Eye (tissue), 1 donor: Measurements from ENCODE around the gene MYH1.
A peak's percentile ranks its signal among the peaks of the same experiment; 100 is the strongest.
"Not testable (repeated sequence)": the region's sequence is repeated elsewhere in the genome, so short reads cannot be mapped to it uniquely, and the experiment has no call there.

ENCODE experiments used
- DNase-seq: peaks from one replicate; pipeline ENCODE4 v3.0.0-alpha.2; 2015

MYH1 gene

DNA sequence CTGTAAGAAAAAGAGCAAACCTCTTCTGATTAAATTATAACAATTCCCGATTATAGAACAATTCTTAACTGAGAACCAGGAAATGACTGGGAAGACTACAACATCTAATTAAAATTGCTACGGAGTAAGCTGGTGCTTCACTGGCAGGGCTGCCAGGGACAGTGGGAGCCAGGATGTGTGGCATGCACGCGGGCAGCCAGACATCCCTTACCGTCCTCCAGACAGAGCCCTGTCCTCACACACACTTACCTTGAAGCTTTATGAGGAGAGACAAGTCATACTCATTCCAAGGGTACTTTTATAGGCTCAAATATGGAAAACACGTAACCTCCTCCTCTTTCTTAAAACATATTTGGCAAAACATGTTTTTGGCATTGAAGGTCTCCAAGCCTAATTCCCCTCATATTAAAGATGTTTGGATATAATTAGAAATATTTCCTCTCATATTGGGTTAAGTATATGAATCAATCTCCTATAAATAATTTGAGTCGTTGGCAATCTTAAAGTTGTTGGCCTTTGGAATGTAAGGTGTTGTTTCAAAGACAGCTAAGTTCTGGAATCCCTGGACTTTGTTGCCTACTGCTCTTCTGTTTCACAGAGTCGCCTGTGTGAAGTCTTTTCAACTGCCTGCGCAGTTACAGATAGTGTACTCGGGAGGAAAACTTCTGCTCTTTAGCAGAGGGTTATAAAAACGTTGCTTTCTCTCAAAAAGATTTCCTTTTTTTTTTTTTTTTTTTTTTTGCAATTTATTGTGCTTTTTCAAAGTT lies at the start of gene MYH1:
TSS of gene MYH1 (minus strand) at position 272 of the 767 bp plus-strand sequence. CDS start 1,900 bp downstream, outside the sequence.
- no peak for DNase-seq

DNA sequence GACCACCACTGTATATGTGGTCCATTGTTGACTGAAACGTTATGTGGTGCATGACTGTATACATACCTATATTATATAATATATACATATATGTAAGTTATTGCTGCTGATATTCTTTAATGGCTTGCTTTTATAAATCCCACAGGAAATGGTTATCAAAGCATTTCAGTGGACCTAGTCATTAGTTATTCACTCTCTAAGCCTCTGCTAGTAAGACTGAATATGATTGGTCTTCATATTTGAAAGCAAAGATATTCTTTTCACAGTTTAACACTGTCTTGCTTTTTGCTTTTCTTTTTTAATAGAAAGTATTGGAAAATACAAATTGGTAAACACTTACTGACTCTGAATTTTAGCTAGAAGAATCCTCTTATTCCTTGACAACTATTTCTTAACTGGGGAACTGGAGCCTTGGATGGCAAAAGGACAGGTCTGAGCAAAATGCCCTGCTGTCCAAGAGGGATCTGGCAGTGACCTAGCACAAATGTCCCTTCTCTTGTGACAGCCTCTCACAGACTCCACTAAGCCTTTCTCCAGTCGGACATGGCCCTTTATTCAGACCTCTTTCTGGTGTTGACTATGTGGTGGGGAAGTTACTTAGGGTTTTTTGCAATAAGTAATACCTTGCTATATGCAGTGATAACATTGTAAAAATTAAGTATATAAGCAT lies 45.8 kb upstream of the MYH1 start:
- DNase-seq, result no peak

DNA sequence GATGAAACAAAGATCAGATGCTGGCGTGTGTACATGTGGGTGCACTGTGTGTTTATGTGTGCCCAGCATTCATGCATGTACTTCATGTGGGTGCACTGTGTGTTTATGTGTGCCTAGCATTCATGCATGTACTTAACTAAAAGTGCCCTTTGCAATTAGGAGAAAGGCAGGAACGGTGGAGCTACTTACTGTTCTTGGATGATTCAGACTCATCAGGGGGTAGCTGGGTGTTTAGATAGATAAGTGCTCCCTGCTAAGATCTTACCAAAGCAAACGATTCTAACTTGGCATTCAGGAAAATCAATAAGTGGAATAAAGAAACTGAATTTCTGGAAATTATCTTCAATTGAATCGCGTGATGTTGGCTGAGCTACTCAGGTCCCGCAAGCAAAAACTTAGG lies 39.7 kb upstream of the MYH1 start:
- no peak for DNase-seq

DNA sequence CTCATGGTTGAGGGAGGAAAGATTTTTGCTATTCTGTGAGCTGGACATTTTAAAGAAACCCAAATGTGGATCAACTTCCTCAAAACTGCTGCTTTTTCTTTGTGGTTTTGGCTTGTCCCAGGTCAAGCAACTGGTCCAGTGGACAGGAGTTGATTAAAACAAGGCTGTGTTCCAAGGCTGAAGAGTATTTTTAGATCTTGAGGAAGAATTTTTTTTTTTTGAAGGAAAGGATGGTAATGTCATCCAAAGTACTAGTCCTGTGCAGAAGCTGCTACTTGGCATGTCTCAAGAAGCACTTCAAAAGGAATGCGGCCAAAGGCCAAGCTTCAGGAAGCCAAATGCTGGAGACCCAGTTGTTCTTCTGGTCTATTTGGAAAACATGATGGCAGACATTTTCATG lies 39.1 kb upstream of the MYH1 start:
- no peak for DNase-seq

DNA sequence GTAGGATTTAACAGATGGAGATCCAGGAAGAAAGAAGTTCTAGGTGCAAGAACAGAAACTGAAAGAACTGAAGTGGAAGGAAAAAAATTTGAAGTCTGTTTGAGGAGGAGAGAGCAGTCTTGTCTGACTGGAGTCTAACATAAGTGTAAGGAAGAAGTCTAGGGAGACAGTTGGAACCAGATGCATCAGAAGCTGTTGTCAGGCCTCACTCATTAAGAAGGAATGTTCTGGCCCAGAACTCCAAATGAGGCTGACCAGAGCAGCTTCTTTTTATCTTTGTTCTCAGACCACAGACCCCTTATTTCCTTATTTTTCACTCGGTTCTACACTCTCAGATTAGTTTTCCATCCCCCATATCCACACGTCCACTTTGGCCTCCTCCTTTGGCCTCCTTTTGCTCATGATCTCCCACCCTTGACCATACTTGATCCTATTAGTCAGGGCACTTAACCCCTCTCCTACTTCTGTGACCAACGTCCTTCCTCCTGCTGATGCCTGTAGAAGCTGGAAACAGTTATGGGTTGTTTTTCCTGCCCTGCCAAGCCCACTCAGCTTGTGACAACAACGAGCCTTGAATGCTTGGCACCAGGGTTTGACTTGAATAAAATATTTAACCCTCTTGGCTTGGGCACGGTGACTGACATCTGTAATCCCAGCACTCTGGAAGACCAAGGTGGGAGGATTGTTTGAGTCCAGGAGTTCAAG lies 38.1 kb upstream of the MYH1 start:
- no peak for DNase-seq

DNA sequence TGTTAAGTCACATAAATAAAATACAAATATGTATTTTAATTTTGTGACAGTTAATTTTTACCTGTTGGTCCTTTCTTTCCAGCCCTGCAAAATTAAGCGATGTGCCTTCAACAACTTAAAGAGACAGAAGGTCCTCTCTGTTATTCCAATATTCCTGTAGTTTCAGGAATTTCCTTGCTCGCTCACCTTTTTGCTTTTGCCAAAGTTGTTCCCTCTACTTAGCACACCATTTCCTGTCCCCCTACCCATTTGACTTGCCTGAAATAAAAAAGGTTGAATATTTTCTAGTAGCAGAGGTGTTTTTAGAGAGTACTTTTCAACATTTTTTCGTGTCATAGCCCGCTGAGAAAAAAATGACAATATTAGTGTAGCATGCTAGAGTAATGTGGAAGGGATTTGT lies 31.7 kb upstream of the MYH1 start:
- DNase-seq, result no peak

DNA sequence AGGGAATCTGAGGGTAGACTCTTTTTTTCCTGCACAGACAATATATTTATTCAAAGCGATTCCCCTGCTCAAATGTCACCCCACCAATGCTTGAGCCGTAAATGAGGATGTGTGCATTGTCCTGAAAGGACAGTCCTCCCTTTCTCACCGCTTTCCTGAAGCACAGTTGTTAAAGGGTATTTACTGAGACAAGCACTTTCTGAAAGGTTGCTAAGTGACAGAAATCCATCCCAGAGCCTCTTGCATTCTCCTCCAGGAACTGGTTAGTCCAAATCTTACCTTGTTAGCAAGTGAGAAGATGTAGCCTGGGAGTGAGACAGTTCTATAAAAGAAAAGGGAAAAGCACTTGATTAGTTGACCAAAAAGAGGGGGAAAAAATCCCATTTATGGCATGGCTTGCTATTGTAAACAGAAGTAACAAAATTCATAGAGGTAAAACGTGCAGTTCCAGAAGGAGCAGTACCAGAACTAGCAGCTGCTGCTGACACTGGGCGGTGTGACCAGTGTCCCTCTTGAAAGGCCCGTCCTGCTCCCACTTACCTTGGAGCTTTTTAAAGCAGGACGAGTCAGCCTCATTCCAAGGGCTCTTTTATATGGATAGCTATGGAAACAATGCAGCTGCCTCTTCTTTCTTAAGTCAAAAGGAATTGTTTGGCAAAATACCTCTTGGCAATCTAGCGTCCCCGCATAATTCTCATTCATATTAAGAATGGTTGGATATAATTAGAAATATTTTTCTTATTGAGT lies 30.9 kb upstream of the MYH1 start, which contains the start of gene MYH2:
TSS of gene MYH2 (minus strand) at position 563 of the 747 bp plus-strand sequence. CDS start 1,738 bp downstream, outside the sequence.
- DNase-seq, result peak; percentile 24

DNA sequence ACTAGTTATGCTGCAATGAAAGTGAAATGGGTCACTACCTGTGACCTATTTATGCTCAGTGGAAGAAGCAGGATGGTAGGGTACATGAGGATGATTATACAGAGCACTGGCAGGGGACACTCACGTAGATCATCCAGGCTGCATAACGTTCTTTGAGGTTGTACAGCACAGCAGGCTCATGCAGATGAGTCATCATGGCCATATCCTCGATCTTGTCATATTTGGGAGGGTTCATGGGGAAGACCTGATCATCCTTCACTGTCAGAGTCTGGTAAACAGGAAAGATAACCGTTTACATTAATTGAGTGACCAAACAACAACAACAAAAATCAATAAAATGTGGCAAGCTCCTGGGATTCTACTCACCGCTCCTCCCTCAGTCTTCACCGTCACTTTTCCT lies 29.0 kb upstream of the MYH1 start:
- no peak for DNase-seq

DNA sequence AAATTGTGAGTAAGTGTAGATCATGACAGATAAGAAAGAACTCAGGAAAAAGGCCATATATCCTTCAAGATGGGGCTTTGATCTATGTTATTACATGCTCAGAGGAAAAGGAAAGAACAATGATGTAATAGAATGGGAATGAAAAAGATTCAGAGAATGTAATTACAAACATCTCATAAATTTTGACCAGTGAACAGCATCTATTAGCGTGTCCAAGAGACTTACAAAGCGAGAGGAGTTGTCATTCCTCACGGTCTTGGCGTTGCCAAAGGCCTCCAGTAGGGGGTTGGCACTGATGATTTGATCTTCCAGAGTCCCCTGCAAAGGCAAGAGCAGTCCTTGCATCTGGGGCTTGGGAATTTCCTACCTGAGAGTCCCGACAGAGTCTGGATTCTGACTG lies 25.1 kb upstream of the MYH1 start:
- DNase-seq, result not testable (repeated sequence)

DNA sequence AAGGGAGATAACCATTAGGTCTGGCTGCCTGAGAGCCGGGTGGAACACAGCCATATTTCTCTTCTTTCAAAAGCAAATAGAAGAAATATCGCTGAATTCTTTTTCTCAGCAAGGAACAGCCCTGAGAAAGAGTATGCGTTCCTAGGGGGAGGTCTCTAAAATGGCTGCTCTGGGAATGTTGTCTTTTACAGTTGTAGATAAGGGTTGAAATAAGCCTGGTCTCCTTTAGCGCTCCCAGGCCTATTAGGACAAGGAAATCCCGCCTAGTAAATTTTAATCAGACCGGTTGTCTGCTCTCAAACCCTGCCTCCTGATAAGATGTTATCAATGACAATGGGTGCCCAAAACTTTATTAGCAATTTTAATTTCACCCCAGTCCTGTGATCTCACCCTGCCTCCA lies 22.8 kb upstream of the MYH1 start:
- not testable (repeated sequence) for DNase-seq

DNA sequence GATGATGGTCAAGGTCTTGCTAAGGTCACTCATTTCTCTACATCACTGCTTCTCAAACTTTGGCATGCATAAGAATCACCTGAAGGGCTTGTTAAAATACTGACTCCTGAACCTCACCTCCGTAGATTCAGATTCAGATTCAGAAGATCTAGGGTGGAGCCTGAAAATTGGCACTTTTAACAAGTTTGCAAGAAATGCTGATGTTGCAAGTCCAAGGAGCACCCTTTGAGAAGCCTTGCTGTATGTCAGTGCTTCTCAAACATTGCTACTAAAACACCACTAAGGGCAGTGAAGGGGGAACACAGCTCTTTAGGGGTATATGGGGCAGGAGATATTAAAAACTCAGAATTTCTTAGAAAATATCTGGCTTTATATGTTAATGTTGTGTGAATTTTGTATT lies 13.7 kb upstream of the MYH1 start:
- DNase-seq, result no peak

DNA sequence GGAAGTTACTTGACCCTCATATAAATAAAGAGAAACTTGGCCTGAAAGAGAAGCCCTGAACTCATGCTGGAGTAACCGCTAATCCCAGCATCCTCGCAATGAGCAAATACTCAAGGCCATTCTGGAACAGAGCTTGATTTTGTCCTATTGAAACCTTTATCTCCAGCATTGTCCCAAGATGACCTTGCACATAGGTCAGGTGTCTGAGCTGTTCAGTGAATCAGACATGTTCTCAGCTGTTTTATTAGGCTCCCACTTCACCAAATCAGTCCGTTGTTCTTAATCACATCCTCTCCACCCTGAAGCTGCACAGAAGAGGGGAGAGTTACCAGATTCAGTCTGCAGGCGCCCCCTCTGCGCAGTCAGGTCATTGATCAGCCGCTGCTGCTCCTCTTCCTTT lies 9.1 kb upstream of the MYH1 start:
- no peak for DNase-seq

DNA sequence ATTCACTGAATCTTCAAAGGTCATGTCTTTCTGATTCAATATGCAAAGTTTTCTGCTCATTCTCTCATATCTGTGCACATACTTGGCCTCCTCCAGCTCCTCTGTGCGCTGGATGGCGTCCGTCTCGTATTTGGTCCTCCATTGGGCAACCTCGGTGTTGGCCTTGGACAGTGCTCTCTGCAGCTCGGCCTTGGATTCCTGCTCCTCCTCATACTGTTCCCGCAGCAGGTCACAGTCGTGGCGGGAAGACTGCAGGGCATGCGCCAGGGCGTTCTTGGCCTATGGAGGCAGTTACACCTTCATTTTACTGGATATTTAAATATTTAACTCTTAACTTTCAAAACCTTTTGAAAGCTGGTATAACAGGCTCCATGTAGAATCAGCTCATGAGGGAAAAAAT lies 8.2 kb upstream of the MYH1 start:
- DNase-seq, result no peak

DNA sequence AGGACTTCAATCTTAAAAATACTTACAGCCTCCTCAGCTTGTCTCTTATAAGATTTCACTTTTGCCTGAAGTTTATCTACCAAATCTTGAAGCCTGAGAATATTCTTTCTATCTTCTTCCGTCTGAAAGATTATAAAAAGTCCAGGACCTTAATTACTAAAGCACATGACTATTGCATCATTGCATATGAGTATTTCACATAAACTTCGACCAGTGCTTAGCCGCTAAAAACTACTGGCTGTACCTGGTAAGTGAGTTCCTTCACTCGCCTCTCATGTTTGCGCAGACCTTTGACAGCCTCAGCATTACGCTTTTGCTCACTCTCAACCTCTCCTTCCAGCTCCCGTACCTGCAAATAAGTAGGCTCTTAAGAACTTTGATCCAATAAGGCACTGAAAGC lies 4.7 kb upstream of the MYH1 start:
- no peak for DNase-seq

DNA sequence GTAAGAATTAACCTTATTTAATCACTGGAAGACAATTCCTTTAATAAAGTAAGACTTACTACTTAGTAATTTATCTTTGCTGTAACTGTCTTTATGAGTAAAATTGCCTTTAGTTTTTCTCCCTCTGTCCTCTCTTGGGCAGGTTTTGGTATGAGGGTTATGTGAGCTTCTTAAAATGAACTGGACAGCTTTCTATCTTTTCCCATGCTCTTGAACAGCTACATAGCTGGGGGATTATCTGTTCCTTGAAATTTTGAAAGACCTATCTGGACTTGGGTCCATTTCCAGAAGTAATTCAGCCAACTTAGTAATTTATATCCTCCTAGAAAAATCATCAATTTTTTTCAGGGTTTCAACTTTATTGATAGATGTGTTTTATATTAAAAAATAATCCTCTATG lies 3.6 kb upstream of the MYH1 start:
- no peak for DNase-seq

DNA sequence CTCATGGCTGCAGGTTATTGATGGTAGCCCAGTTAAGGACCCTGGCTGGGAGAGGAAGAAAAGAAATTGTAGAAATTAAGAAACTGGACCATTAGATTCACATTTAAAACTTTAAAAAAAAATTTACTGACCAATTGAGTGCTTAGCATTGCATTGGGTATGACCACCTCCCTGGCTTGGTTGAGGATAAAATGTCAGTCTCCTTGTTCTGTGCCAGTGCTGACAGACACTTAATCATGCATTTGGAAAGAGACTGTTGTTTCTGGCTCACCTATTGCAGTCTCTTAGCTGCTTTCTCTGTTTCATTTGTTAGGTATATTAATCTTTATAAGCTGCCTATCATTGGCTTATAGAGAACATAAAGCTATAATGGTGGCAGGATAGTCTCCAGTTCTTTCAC lies 1.7 kb downstream of the MYH1 start:
- DNase-seq, result no peak

DNA sequence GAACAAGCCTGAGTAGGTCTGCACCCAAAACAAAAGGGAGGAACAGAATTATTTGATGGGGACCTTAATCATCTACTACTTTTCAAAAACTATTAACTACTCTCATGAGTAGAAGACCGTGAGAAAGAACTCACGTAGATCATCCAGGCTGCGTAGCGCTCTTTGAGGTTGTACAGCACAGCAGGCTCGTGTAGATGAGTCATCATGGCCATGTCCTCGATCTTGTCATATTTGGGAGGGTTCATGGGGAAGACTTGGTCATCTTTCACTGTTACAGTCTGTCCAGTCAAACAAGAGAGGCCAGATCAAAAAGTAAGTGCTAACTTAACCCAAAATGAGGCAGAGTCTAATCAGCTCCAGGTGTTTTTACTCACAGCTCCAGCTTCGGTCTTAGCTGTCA lies 2.3 kb downstream of the MYH1 start:
- DNase-seq, result no peak

DNA sequence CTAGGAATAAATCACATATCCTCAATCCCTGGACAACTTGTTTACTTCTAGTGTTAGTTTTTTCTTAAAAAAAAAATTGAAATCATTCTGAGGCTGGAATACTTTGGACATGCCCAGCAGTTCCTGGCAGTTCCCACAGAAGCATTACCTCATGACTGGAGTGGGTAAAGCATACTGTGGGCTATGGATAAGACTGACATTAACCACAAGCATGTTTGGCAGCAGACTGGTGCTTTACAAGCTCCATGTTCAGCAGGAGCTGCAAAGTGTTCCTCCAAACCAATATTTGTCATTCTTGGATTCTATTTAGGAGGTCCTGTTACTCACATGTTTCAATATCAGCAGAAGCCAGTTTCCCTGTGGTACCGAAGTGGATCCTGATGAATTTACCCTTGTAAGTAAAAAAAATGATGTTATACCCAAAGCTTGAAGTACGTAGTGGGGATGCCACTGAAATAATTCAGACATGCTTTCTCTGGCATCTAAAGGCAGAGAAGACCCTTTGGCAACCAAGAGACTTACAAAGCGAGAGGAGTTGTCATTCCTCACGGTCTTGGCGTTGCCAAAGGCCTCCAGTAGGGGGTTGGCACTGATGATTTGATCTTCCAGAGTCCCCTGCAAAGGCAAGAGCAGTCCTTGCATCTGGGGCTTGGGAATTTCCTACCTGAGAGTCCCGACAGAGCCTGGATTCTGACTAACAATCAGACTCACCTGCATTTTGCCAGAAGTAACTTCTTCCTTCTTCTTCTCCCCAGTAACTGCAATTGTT lies 4.9 kb downstream of the MYH1 start:
- peak; percentile 2 for DNase-seq

DNA sequence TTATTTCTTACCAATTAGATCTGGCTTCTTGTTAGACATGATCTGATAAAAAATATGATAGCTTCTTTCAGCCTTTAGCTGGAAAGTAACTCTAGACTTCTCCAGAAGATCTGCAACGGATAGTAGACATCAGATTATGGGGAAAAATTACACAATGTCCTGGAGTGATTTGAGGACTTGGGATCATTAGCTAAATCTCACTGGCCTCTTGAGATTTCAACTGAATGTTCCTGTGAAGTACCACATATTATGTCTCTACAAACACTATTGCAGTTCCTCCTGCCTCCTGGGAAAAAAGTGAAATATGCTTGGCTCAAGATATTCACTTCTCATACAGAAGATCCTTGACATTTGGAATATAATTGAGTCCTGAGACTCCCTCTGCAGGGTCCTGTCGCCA lies 5.5 kb downstream of the MYH1 start:
- DNase-seq, result no peak

DNA sequence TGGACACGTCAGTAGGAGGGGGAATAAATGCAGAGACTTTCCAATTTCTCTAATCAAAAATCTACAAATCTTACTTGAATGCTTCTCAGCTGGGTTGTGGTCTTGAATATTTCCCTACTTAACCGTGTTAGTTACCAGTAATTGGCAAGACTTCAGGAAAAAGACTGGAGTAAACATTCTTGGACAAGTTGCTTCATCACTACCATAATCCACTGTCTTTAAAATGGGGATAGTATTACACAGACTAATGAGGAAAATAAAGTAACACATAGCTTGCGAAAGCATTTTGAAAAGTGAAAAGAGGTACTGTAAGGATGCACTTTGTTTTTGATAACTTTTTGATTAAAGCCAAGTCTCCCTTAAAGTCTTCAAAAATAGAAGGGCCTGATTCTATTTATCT lies 18.4 kb downstream of the MYH1 start:
- DNase-seq, result no peak

DNA sequence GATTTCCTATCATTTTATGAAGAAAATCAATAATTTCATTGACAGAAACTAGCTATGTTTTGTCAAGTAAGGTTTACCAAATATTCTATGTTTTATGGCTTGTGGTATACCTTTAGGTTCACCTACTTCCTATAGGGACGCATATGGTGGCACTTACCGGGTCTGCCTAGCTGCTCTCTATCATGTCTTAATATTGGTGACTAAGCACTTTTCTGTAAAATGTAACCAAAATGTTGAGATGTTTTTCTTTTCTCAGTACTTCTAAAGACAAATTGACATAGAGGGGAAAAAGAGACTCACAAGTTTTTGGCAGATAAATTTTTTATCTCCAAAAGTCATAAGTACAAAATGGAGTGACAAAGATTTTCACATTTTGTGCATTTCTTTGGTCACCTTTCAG lies 26.3 kb downstream of the MYH1 start:
- no peak for DNase-seq

DNA sequence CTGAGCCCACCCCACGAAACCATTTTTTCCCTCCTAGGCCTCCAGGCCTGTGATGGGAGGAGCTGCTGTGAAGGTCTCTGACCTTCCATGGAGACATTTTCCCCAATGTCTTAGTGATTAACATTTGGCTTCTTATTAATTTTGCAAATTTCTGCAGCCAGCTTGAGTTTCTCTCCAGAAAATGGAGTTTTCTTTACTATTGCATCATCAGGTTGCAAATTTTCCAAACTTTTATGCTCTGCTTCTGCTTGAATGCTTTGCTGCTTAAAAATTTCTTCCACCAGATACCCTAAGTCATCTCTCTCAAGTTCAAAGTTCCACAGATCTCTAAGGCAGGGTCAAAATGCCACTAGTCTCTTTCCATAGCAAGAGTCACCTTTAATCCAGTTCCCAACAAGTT lies 36.1 kb downstream of the MYH1 start:
- no peak for DNase-seq
